K562 (cell line): ENCODE results near the gene TRIO. TPM values are rescaled to one million over a fixed set of nuclear protein-coding genes. Genes with fewer than 3 reads are reported as not detected.

ENCODE experiments used
- ATAC-seq: fragments of 200-7000 bp; cut with Tn5 transposase; 3 replicates; pipeline ENCODE4 v1.9.1; 2020; ENCODE audit warnings: moderate library complexity
- BruUV-seq: library from RNA; stranded (reverse); fragments of 400-500 nt; replicated peaks from 2 replicates; lab custom pipeline; 2021; lab: Mats Ljungman, UMichigan
- CTCF ChIA-PET: fragments of 300-600 bp; formaldehyde crosslinking; extraction: SDS; loops from one replicate; lab custom pipeline; 2021; ENCODE audit warnings: low intra/inter-chr PET ratio; lab: Yijun Ruan, JAX
- POLR2A ChIA-PET: fragments of 300-600, 350-650 bp; sonication (Branson Sonifier 250); formaldehyde crosslinking; extraction: SDS; loops from one replicate; lab custom pipeline; 2021; ENCODE audit warnings: antibody characterized with exemption, inconsistent platforms; lab: Yijun Ruan, JAX
- DNase-seq, 4 experiments: peaks; one replicate each; pipeline versions ENCODE4 v3.0.0 to v3.0.0-alpha.2; 2011 to 2018; ENCODE audit warnings: low spot score in 3 of 4, mixed read lengths in 3 of 4; ENCODE audit errors: extremely low read depth in 1 of 4
- FAIRE-seq: peaks from 2 replicates; lab custom pipeline; 2011; peaks lifted over from hg19 to GRCh38; lab: Jason Lieb, UNC
- H2AFZ ChIP-seq: 2 replicates; pipeline ENCODE4 v1.6.0; 2011; ENCODE audit warnings: low read depth, low read length, control low read depth, inconsistent platforms
- H3K27ac ChIP-seq: fragments of 200-600 bp; 3 replicates; pipeline ENCODE4 v1.8.0; 2011; ENCODE audit warnings: low read depth, mild to moderate bottlenecking, control low read depth, inconsistent platforms, low read length, moderate library complexity, mixed read lengths; ENCODE audit errors: extremely low read depth
- H3K27me3 ChIP-seq, 2 experiments: fragments of 300-600 bp in 1 of 2; 2 replicates in 1 of 2; 3 replicates in 1 of 2; pipeline versions ENCODE4 v1.6.0 to v1.8.0; 2011; ENCODE audit warnings: inconsistent platforms in 2 of 2, low read length in 2 of 2, mild to moderate bottlenecking in 1 of 2, mixed read lengths in 1 of 2, moderate library complexity in 1 of 2; ENCODE audit not compliant: control insufficient read depth in 2 of 2, insufficient read depth in 2 of 2
- H3K36me3 ChIP-seq: fragments of 300-600 bp; 3 replicates; pipeline ENCODE4 v1.8.0; 2011; ENCODE audit warnings: mild to moderate bottlenecking, low read length, inconsistent platforms; ENCODE audit not compliant: control insufficient read depth, insufficient read depth
- H3K4me1 ChIP-seq, 2 experiments: fragments of 200-600 bp in 1 of 2; replicated peaks in 1 of 2; 2 replicates in 1 of 2; 3 replicates in 1 of 2; pipeline versions ENCODE4 v1.5.1 to v1.8.0; 2011; ENCODE audit warnings: inconsistent platforms in 2 of 2, low read length in 2 of 2, mild to moderate bottlenecking in 1 of 2, mixed read lengths in 1 of 2, moderate library complexity in 1 of 2; ENCODE audit not compliant: control insufficient read depth in 2 of 2, insufficient read depth in 2 of 2
- H3K4me2 ChIP-seq: 2 replicates; pipeline ENCODE4 v1.6.1; 2011; ENCODE audit warnings: low read length, control low read depth, inconsistent platforms, mixed read lengths; ENCODE audit not compliant: insufficient read depth
- H3K4me3 ChIP-seq: fragments of 200-600 bp; sonication (generic), shearing (Covaris generic); 2 replicates; pipeline ENCODE4 v1.5.1; 2016; ENCODE audit warnings: control low read depth, inconsistent platforms
- H3K79me2 ChIP-seq: fragments of 200-600 bp; 3 replicates; pipeline ENCODE4 v1.8.0; 2011; ENCODE audit warnings: low read length, inconsistent platforms; ENCODE audit not compliant: control insufficient read depth, insufficient read depth
- H3K9ac ChIP-seq, 2 experiments: 2 replicates each; pipeline versions ENCODE4 v1.6.0 to v1.6.1; 2011; ENCODE audit warnings: low read depth in 2 of 2, low read length in 2 of 2, control low read depth in 1 of 2, inconsistent platforms in 1 of 2, mild to moderate bottlenecking in 1 of 2, mixed read lengths in 1 of 2; ENCODE audit not compliant: insufficient read depth in 1 of 2
- H3K9me1 ChIP-seq: one replicate; pipeline ENCODE4 v1.6.0; 2011; ENCODE audit warnings: inconsistent platforms, mild to moderate bottlenecking, low read length, moderate library complexity; ENCODE audit not compliant: control insufficient read depth, insufficient read depth
- H3K9me3 ChIP-seq: replicated peaks from 2 replicates; pipeline ENCODE4 v1.5.1; 2011; ENCODE audit warnings: low read depth, low read length, inconsistent platforms; ENCODE audit not compliant: control insufficient read depth, insufficient read depth
- H4K20me1 ChIP-seq: replicated peaks from 2 replicates; pipeline ENCODE4 v1.6.1; 2011; ENCODE audit warnings: low read length, inconsistent platforms, mixed read lengths; ENCODE audit not compliant: control insufficient read depth, insufficient read depth
- ADNP ChIP-seq: fragments of 200-800 bp; sonication (Bioruptor generic); IDR thresholded peaks from 2 replicates; pipeline ENCODE4 v1.6.1; 2016; ENCODE audit warnings: missing genetic modification characterization, missing compliant biosample characterization
- HSF4 ChIP-seq: fragments of 250-450 bp; sonication (Bioruptor Pico); IDR thresholded peaks from 2 replicates; pipeline ENCODE4 v2.1.2; 2022; ENCODE audit warnings: mild to moderate bottlenecking, moderate library complexity, borderline replicate concordance
- NEUROD1 ChIP-seq: fragments of 150-350 bp; IDR thresholded peaks from 2 replicates; pipeline ENCODE4 v1.6.1; 2014; ENCODE audit warnings: borderline replicate concordance, low read length, low read depth; ENCODE audit not compliant: partially characterized antibody
- THRB ChIP-seq: fragments of 450-650 bp; formaldehyde crosslinking; conservative IDR thresholded peaks from 2 replicates; pipeline ENCODE4 v1.4.0; 2022; ENCODE audit warnings: mild to moderate bottlenecking, missing genetic modification characterization
- ZNF785 ChIP-seq: fragments of 250-450 bp; sonication (Bioruptor Pico); IDR thresholded peaks from 2 replicates; pipeline ENCODE4 v1.4.0; 2020; ENCODE audit warnings: mild to moderate bottlenecking
- WGBS: fragments of 100-300 bp; shearing (Covaris generic); methylation state at CpG from one replicate; pipeline ENCODE4 v1.1.6; 2016; ENCODE audit warnings: low coverage, mixed read lengths; ENCODE audit not compliant: insufficient coverage; ENCODE audit errors: missing lambda C conversion rate; 5-methylcytosine and 5-hydroxymethylcytosine counted together
- in situ Hi-C: fragments of 300-500 bp; cut with MboI; formaldehyde crosslinking; loops from 4 replicates; pipeline ENCODE4 v1.15.0; 2018; ENCODE audit warnings: inconsistent platforms, mixed read lengths
- intact Hi-C: fragments of 100-400 bp; cut with micrococcal nuclease; formaldehyde crosslinking; loops from 2 replicates; pipeline ENCODE4 v1.14.2; 2022
- polyA plus RNA-seq, 8 experiments: library from polyadenylated mRNA; depleted of rRNA in 4 of 8; stranded (reverse) in 5 of 8; unstranded in 3 of 8; fragments of >200 nt; fragmentation: Nextera tagmentation in 2 of 8; fragmentation: Illumina TruSeq in 1 of 8; extraction: Ambion mirVana in 2 of 8; extraction: Trizol in 1 of 8; gene quantifications; 2 replicates each; pipeline versions ENCODE4 v1.2.1 to v1.2.3, GENCODE V29; 2011 to 2014; ENCODE audit warnings: inconsistent platforms in 1 of 8, missing spikeins in 1 of 8
- total RNA-seq, 7 experiments: library from RNA; depleted of rRNA in 6 of 7; stranded (reverse); fragments of >200 nt in 6 of 7; fragmentation: Illumina TruSeq in 2 of 7; extraction: Trizol in 2 of 7; gene quantifications; 2 replicates each; pipeline versions ENCODE4 v1.2.1 to v1.2.3, GENCODE V29; 2011 to 2021; ENCODE audit warnings: low replicate concordance in 1 of 7

Gene TRIO
- total and polyA plus RNA-seq, 9 of the 15 experiments (the other 6 are each of a cell fraction or from before 2014, with no cell fraction given) = 0.24 to 5.0 (median 1.1) TPM

DNA sequence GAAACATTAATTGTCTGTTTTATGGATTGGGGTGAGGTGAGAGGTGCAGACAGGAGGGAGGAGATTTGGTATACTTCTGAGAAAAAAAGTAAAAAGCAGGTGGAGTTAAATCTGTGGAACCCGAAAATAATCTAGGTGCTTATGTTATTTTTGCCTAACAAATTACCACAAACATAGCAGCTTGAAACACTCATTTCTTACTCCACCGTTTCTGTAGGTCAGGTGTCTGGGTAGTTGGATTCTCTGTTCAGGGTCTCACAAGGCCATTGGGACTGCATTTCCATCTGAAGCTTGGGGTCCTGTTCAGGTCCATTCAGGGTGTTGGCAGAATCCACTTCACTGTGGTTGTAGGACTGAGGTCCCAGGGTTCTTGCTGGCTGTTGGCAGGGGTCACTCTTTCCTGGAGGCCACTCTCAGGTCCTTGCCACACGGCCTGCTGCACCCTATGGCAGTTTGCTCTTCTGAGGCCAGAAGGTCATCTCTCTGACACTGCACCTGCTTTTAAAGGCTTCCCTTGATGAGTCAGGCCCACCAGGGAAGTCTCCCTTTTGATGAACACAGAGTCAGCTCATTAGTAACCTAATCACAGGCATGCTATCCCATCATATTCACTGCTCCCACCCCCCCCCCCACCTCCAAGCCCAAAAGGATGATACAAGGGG is 82.2 kb downstream of the TRIO start (continued):
- TF ChIP-seq HSF4 = no peak
- TF ChIP-seq, all 486 proteins: peak for 0

GRCh38 chr5:14226149-14226548 is 83.0 kb downstream of the TRIO start:
- H3K36me3 ChIP-seq = no peaks in the 10 kb centered on the region
- H3K9me3 ChIP-seq = no peaks in the 10 kb centered on the region
- ATAC-seq (no peak), DNase-seq (no peak), FAIRE-seq (no peak)
- H4K20me1 ChIP-seq = no peaks in the 10 kb centered on the region
- H3K9ac ChIP-seq = no peak overlapping the region
- intact Hi-C loops = no loop called here
- in situ Hi-C loops = no loop called here
- no peaks in the 10 kb centered on the region for H3K79me2 ChIP-seq
- ChIA-PET CTCF (no interaction called here), POLR2A (no interaction called here)
- no peaks in the 10 kb centered on the region for H3K4me1 ChIP-seq
- H3K27me3 ChIP-seq = peaks cover 24 to 34% of the 10 kb centered on the region in 2 experiments
- no peaks in the 10 kb centered on the region for H3K9me1 ChIP-seq
- H3K4me2 ChIP-seq = no peak overlapping the region
- BruUV-seq = no TSS peak
- H2AFZ ChIP-seq = no peak overlapping the region
- TF ChIP-seq THRB (CRISPR knock-in tag) (no peak), NEUROD1 (no peak), ADNP (tag) (no peak), ZNF785 (CRISPR knock-in tag) (no peak)
- TF ChIP-seq, all 486 proteins: peak for 0
- 3% methylated on average over 4 of the region's 4 CpGs for WGBS
- Histone ChIP-seq H3K27ac (no peak overlapping the region), H3K4me3 (no peak overlapping the region)
